NT2/D1 (cell line): ENCODE results near the gene YWHAE.
"Not testable (repeated sequence)": the region's sequence is repeated elsewhere in the genome, so short reads cannot be mapped to it uniquely, and the experiment has no call there.

ENCODE experiments used
- DNase-seq: peaks from one replicate; pipeline ENCODE4 v3.0.0-alpha.2; 2011; ENCODE audit warnings: low read depth, low spot score
- H3K27me3 ChIP-seq: 2 replicates; pipeline ENCODE4 v1.6.0; 2011; ENCODE audit warnings: mild to moderate bottlenecking; ENCODE audit not compliant: insufficient read length, insufficient read depth
- H3K36me3 ChIP-seq: 2 replicates; pipeline ENCODE4 v1.6.1; 2011; ENCODE audit warnings: mild to moderate bottlenecking, low read length, mixed read lengths; ENCODE audit not compliant: insufficient read depth, insufficient read length
- H3K4me1 ChIP-seq: 2 replicates; pipeline ENCODE4 v1.5.1; 2011; ENCODE audit not compliant: insufficient read depth, insufficient read length
- H3K4me3 ChIP-seq: 2 replicates; pipeline ENCODE4 v1.5.1; 2011; ENCODE audit warnings: low read depth; ENCODE audit not compliant: insufficient read length
- H3K9ac ChIP-seq: 2 replicates; pipeline ENCODE4 v1.6.0; 2011; ENCODE audit warnings: low read depth; ENCODE audit not compliant: insufficient read length
- H3K9me3 ChIP-seq: 2 replicates; pipeline ENCODE4 v1.5.1; 2011; ENCODE audit warnings: mild to moderate bottlenecking, low read length; ENCODE audit not compliant: insufficient read depth
- SUZ12 ChIP-seq: IDR thresholded peaks from 2 replicates; pipeline ENCODE4 v1.6.1; 2011; ENCODE audit not compliant: insufficient read length, insufficient read depth; ENCODE audit errors: extremely low read depth
- YY1 ChIP-seq: IDR thresholded peaks from 2 replicates; pipeline ENCODE4 v1.6.1; 2011; ENCODE audit not compliant: insufficient read length, insufficient read depth
- ZNF274 ChIP-seq: IDR thresholded peaks from 2 replicates; pipeline ENCODE4 v1.6.1; 2011; ENCODE audit warnings: mild to moderate bottlenecking, low read depth, low read length

The YWHAE gene

DNA sequence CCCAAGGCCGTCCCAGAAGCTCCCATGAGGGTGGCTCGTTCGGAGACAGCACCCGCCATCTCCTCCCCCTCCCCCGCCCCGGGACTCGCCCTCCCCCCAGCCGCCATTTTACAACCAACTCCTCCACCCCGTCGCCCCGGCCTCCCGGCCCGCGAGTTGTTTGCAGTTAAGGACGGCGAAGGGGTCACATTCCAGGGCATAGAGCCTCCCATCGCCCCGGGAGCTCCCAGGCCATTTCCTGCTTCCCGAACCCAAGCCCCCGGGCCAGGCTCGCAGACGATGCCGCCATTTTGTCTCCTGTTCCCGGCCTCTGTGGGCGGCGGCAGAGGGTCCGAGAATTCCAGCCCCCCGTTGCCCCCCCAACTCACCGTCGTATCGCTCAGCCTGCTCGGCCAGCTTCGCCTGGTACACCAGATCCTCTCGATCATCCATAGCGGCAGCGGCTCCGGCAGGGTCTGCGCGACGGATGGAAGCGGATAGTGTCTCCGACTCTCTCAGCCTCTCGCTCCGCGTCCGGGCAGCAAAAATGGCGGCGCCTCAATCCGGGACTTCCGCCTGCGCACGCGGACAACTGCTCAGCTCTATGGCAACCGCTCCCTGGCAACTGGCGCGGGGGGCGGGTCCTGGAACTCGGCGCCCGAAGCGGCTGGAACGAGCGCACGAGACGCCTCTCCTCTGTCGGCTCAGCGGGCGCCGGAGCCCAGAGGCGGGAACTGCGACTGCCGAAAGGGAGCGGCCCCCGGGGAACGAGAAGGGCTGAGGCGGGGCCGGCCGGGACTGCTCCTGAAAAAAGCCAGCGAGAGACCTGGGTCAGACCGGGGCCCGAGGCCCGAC lies at the start of gene YWHAE:
YWHAE (minus strand) TSS at position 544 of the 834 bp plus-strand sequence; CDS start at position 432, 112 bp downstream.
- peak within 1 kb of the TSS; percentile 97 for H3K9ac ChIP-seq
- no peaks in the 10 kb centered on the region for H3K9me3 ChIP-seq
- TF ChIP-seq YY1 (peak; percentile 77), ZNF274 (no peak), SUZ12 (no peak)
- peak; percentile 88 for DNase-seq
- peak within 1 kb of the TSS; percentile 83 for H3K4me3 ChIP-seq
- H3K27me3 ChIP-seq, result no peaks in the 10 kb centered on the region
- H3K4me1 ChIP-seq, result peaks cover 5% of the 10 kb centered on the region
- H3K36me3 ChIP-seq, result peaks cover 26% of the 10 kb centered on the region

DNA sequence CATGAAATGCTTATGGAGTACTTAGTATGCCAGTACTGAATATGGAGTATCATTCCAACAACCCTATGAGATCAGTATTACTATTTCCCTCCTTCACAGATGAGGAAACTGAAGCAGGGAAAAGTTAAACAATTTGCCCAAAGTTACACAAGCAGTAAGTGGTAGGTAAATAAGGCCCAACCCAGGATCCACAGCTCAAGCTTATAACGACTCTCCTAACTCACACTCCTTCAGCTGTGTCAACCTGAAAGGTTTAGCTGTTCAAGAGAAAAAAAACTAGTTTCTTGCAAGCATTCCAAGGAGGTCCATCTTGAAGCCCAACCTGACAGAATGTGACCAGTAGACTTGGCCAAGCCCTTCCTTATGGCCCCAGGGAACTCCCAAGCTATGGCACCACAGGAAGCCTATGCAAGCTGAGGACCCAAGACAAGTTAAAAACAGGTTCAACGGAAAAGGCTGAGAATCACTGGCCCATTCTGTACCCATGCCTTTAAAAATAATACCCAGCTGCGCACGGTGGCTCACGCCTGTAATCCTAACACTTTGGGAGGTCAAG lies 49.5 kb upstream of the YWHAE start:
- Histone ChIP-seq H3K4me3 (no peak overlapping the region), H3K9ac (no peak overlapping the region), H3K9me3 (no peaks in the 10 kb centered on the region), H3K27me3 (no peaks in the 10 kb centered on the region), H3K4me1 (peaks cover 3% of the 10 kb centered on the region), H3K36me3 (peaks cover 57% of the 10 kb centered on the region)
- no peak for TF ChIP-seq YY1
- TF ChIP-seq SUZ12, result no peak
- TF ChIP-seq ZNF274, result no peak
- DNase-seq, result no peak

DNA sequence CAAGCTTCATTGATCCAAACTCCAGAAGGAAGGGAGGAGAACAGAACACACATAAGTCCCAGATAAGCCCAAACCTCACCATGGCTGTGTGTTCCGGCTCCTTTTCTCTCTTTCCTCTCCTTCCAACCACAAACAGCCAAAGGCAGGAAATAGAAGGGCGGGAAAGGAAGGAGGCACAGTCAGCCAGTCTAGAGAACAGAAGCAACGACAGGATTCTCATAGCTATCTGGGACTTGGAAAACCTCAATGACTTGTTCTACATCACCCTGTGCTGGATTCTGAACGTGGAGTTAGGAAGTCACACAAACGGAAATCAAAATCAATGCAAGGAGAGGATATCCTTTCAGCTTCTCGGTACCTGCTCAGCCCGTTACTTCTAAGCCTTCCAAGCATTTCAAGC lies 47.0 kb upstream of the YWHAE start:
- DNase-seq, result no peak

DNA sequence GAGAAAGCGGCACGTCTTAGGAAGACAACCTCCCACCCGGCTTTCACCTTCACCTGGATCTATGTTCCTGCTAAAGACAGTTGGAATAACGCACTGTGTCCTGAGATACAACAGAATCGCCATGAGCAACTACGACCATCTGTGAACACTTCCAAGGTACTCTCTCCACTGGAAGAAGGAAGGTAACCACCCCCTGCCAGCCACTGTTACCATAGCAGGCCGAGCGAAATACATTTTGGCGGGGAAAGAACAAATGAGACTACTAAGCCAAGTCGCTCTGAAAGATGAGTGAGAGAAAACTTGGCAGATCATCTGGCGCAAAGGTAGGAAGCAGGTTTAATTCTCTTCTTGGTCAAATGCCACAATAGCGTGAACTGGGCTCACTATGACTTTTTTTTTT lies 46.2 kb upstream of the YWHAE start:
- TF ChIP-seq SUZ12 (no peak), YY1 (no peak), ZNF274 (no peak)
- Histone ChIP-seq H3K9ac (no peak overlapping the region), H3K4me3 (no peak overlapping the region), H3K4me1 (peaks cover 3% of the 10 kb centered on the region), H3K36me3 (peaks cover 40% of the 10 kb centered on the region), H3K9me3 (no peaks in the 10 kb centered on the region), H3K27me3 (no peaks in the 10 kb centered on the region)
- DNase-seq, result no peak

More for the DNA sequence above, 47.0 kb upstream of the YWHAE start:
- Histone ChIP-seq H3K36me3 (peaks cover 43% of the 10 kb centered on the region), H3K9me3 (no peaks in the 10 kb centered on the region), H3K4me3 (no peak overlapping the region), H3K27me3 (no peaks in the 10 kb centered on the region), H3K4me1 (peaks cover 3% of the 10 kb centered on the region), H3K9ac (no peak overlapping the region)
- TF ChIP-seq SUZ12, result no peak
- no peak for TF ChIP-seq YY1
- no peak for TF ChIP-seq ZNF274

DNA sequence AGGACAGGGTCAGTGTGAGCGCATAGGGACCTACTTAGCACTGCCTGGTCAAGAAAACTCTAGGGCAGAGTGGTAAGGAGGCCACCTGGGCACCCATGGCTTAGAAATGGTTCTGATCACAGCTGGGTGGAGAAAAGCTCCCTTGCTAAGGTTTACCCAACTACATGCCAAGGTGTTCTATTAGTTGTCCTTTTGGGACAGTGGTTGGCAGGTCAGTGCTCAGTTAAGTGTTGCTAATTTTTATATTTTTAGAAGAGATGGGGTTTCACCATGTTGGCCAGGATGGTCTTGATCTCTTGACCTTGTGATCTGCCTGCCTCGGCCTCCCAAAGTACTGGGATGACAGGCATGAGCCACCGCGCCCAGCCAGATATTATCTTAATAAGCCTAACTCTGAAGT lies 45.7 kb upstream of the YWHAE start:
- H3K4me3 ChIP-seq, H3K9me3 ChIP-seq, H3K4me1 ChIP-seq, DNase-seq, H3K27me3 ChIP-seq, H3K9ac ChIP-seq: not testable (repeated sequence)
- peaks cover 40% of the 10 kb centered on the region for H3K36me3 ChIP-seq

DNA sequence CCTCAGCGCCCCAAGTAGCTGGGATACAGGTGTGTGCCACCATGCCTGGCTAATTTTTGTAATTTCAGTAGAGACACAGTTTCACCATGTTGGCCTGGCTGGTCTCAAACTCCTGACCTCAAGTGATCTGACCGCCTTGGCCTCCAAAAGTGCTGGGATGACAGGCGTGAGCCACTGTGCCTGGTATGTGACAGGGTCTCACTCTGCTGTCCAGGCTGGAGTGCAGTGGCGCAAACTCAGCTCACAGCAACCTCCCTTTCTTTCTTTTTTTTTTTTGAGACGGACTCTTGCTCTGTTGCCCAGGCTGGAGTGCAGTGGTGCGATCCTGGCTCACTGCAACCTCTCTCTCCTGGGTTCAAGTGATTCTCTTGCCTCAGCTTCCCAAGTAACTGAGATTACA lies 42.7 kb upstream of the YWHAE start:
- H3K27me3 ChIP-seq, H3K9ac ChIP-seq, DNase-seq, H3K4me1 ChIP-seq, H3K9me3 ChIP-seq, H3K4me3 ChIP-seq: not testable (repeated sequence)
- H3K36me3 ChIP-seq, result peaks cover 23% of the 10 kb centered on the region

DNA sequence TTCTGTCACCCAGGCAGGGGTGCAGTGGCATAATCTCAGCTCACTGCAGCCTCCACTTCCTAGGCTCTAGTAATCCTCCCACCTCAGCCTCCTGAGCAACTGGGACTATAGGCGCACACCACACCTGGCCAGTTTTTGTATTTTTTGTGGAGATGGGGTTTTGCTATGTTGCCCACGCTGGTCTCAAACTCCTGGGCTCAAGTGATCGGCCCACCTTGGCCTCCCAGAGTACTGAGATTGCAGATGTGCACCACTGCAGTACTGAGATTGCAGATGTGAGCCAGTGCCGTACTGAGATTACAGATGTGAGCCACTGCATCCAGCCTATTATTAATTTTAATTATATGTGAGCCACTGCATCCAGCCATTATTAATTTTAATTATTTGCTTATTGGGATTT lies 42.2 kb upstream of the YWHAE start:
- H3K27me3 ChIP-seq, result no peaks in the 10 kb centered on the region
- H3K9ac ChIP-seq, result no peak overlapping the region
- no peaks in the 10 kb centered on the region for H3K4me1 ChIP-seq
- H3K9me3 ChIP-seq, result no peaks in the 10 kb centered on the region
- DNase-seq, result no peak
- no peak for TF ChIP-seq ZNF274
- no peak for TF ChIP-seq SUZ12
- TF ChIP-seq YY1, result no peak
- no peak overlapping the region for H3K4me3 ChIP-seq
- peaks cover 25% of the 10 kb centered on the region for H3K36me3 ChIP-seq

DNA sequence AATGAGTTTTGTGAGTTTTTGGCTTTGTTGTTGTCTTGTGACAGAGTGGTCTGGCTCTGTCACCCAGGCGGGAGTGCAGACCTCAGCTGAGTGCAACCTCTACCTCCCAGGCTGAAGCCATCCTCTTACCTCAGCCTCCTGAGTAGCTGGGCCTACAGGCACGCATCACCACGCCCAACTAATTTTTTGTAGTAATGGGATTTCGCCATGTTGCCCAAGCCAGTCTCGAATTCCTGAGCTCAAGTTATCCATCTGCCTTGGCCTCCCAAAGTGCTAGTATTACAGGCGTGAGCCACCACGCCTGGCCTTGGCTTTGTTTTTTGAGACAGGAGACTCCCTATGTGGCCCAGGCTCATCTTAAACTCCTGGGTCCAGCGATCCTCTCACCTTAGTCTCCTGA lies 40.9 kb upstream of the YWHAE start:
- H3K4me1 ChIP-seq, result no peaks in the 10 kb centered on the region
- H3K27me3 ChIP-seq, result no peaks in the 10 kb centered on the region
- TF ChIP-seq YY1 (no peak), SUZ12 (no peak), ZNF274 (no peak)
- no peak for DNase-seq
- no peaks in the 10 kb centered on the region for H3K9me3 ChIP-seq
- H3K36me3 ChIP-seq, result peaks cover 29% of the 10 kb centered on the region
- no peak overlapping the region for H3K4me3 ChIP-seq
- H3K9ac ChIP-seq, result no peak overlapping the region
